SKM-1 treated with dmso at 0.1 percent for 144 hours (cell line): ENCODE results near the gene CAMTA1.

Experiments used
- DNase-seq: peaks from one replicate; lab custom pipeline; 2025; ENCODE audit not compliant: unreplicated experiment; lab: John Stamatoyannopoulos, UW

CAMTA1 gene

GRCh38 chr1:7613106-7613850 lies 828.0 kb downstream of the CAMTA1 start:
- no peak for DNase-seq

GRCh38 chr1:7613851-7614205 lies 828.6 kb downstream of the CAMTA1 start:
- no peak for DNase-seq

GRCh38 chr1:7614576-7615074 lies 829.4 kb downstream of the CAMTA1 start:
- DNase-seq, result no peak

GRCh38 chr1:7615138-7615537 lies 829.9 kb downstream of the CAMTA1 start:
- no peak for DNase-seq

- DNase-seq, result no peak
These were observed 831.0 kb downstream of the CAMTA1 start for GRCh38 chr1:7616076-7616832.

- DNase-seq, result no peak
These were observed 831.7 kb downstream of the CAMTA1 start for GRCh38 chr1:7616953-7617352.

GRCh38 chr1:7617826-7618225 lies 832.6 kb downstream of the CAMTA1 start:
- DNase-seq, result no peak

- no peak for DNase-seq
These were observed 834.9 kb downstream of the CAMTA1 start for GRCh38 chr1:7620196-7620595.

GRCh38 chr1:7621334-7622219 lies 836.3 kb downstream of the CAMTA1 start:
- DNase-seq, result peak; percentile 16

GRCh38 chr1:7623842-7624241 lies 838.6 kb downstream of the CAMTA1 start:
- DNase-seq, result no peak

- DNase-seq, result no peak
These were observed 839.6 kb downstream of the CAMTA1 start for GRCh38 chr1:7624791-7625355.

GRCh38 chr1:7625401-7625800 lies 840.1 kb downstream of the CAMTA1 start:
- no peak for DNase-seq

GRCh38 chr1:7628273-7628672 lies 843.0 kb downstream of the CAMTA1 start:
- DNase-seq, result no peak

GRCh38 chr1:7629011-7629410 lies 843.8 kb downstream of the CAMTA1 start:
- DNase-seq, result no peak

- DNase-seq, result no peak
These were observed 844.4 kb downstream of the CAMTA1 start for GRCh38 chr1:7629465-7630195.

- no peak for DNase-seq
These were observed 845.1 kb downstream of the CAMTA1 start for GRCh38 chr1:7630378-7630777.

- DNase-seq, result no peak
These were observed 846.9 kb downstream of the CAMTA1 start for GRCh38 chr1:7632176-7632575.

- DNase-seq, result no peak
These were observed 847.4 kb downstream of the CAMTA1 start for GRCh38 chr1:7632681-7633080.

- no peak for DNase-seq
These were observed 848.4 kb downstream of the CAMTA1 start for GRCh38 chr1:7633506-7634245.
